Effector memory CD4-positive, alpha-beta T cell (primary cell): Measurements from ENCODE around the gene POU2F2.

Source experiments
- DNase-seq, 3 donors: peaks; one replicate each; pipeline ENCODE4 v3.0.0-alpha.2; 2020
- H3K27ac ChIP-seq: 2 replicates; pipeline ENCODE4 v1.7.0; 2013; ENCODE audit warnings: mild to moderate bottlenecking, low read length, moderate library complexity; ENCODE audit not compliant: insufficient read depth, poor library complexity, severe bottlenecking
- H3K27me3 ChIP-seq: replicated peaks from 2 replicates; pipeline ENCODE4 v1.7.0; 2013; ENCODE audit warnings: mild to moderate bottlenecking, low read length; ENCODE audit not compliant: insufficient read depth, control insufficient read depth, poor library complexity, severe bottlenecking
- H3K36me3 ChIP-seq: 2 replicates; pipeline ENCODE4 v1.7.0; 2013; ENCODE audit warnings: mild to moderate bottlenecking, low read length, moderate library complexity; ENCODE audit not compliant: control insufficient read depth, insufficient read depth
- H3K4me1 ChIP-seq: 2 replicates; pipeline ENCODE4 v1.7.0; 2013; ENCODE audit warnings: low read length, mild to moderate bottlenecking; ENCODE audit not compliant: control insufficient read depth, insufficient read depth, poor library complexity, severe bottlenecking
- H3K4me3 ChIP-seq: 2 replicates; pipeline ENCODE4 v1.7.0; 2013; ENCODE audit warnings: low read length, low read depth, mild to moderate bottlenecking; ENCODE audit not compliant: insufficient read depth, poor library complexity, severe bottlenecking
- H3K9me3 ChIP-seq: 2 replicates; pipeline ENCODE4 v1.7.0; 2013; ENCODE audit warnings: mild to moderate bottlenecking, low read length, moderate library complexity; ENCODE audit not compliant: control insufficient read depth

Gene POU2F2

DNA sequence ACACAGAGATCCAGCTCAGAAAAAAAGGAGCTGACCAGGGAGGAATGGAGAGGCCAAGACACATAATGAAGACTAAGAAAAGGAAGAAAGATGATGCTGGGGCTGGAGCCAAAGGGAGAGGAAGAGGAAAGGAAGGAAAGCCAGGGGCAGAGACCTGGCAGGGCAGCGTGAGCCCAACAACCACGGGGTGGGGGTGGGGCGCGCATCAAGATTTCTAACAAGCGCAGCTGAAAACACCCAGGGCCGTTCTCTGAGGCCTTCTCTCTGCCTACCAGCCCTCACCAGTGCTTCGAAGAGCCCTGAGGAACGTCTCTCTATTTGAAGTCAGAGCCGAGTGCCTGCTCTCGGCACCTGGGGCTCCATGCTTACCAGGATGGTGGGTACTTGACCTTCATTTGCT lies 23.6 kb upstream of the POU2F2 start:
- Histone ChIP-seq H3K27ac (no peak overlapping the region), H3K36me3 (no peaks in the 10 kb centered on the region), H3K9me3 (no peaks in the 10 kb centered on the region), H3K4me1 (peaks cover 4% of the 10 kb centered on the region), H3K4me3 (no peak overlapping the region), H3K27me3 (no peaks in the 10 kb centered on the region)
- no peak for DNase-seq

DNA sequence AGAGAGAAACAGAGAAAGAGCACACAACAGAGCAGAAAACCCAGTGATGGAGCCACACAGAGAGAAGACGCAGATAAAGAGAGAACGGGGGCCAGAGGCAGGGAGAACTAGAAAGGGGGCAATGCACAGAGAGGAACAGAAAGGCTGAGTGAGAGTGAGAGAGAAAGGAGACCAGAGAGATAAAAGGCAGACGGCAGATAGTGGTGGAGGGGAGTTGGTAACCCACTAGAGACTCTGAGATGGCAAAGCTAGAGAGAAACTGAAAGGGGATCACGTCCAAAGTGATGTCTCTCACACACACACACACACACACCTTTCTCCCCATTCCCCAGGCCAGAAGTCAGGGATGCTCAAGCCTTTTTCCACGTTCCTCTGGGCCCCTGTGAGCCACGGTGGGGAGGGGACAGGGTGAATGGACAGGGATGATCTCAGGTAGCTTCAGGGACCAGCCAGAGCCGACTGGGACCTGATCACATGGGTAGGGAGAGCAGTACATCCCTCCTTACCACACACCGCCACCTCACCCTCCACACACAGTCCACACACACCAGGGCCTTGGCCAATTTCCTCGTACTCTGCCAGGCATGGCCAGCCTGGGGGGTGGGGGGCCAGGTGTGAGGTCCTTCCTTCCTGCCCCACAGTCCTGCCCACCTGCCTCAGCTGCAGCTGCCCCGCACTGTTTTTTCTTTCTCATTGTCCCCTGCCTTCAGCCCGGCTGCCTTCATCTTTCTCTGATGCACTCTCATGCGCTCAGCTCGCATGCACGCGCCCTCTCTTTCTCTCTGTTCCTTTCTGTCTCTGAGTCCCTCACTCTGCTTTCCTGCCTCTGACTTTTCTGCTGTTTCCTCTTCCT lies 22.5 kb upstream of the POU2F2 start:
- H3K36me3 ChIP-seq, result no peaks in the 10 kb centered on the region
- no peaks in the 10 kb centered on the region for H3K27me3 ChIP-seq
- no peak for DNase-seq
- H3K4me3 ChIP-seq, result no peak overlapping the region
- peaks cover 4% of the 10 kb centered on the region for H3K4me1 ChIP-seq
- H3K9me3 ChIP-seq, result no peaks in the 10 kb centered on the region
- H3K27ac ChIP-seq, result no peak overlapping the region

DNA sequence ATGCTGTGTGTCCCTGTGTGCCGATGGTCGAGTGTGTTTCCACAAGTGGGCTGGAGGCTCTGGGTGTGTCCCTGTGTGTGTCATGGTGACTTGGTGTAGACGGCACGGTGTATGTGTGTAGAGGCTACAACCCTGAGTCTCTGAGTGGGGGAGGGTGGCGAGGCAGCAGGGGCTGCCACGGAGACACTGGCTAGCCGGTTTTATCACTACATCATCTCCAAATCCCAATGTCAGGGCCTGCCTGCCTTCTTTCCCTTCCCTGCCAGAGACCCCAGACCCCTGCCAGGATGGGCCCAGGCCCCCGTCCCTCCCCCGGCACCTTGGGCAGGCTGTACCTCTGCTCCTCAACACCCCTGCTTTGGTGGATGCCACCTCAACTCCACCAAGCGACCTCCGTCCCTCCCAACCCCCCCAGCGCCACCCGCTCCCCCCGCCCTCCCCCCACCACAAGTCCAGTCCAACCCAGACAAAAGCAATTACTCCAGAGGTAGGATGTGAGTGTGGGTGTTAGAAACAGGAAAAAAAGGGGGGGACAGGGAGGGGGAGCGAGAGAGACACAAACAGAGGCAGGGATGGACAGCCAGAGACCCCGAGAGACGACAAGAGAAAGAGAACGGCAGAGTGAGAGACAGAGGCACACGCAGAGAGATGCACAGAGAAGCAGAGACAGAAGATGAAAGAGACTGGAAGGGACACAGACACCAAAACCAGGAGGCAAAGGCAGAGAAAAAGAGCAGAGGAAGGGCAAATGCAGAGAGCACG lies 21.6 kb upstream of the POU2F2 start:
- Histone ChIP-seq H3K4me3 (no peak overlapping the region), H3K36me3 (no peaks in the 10 kb centered on the region), H3K27me3 (no peaks in the 10 kb centered on the region), H3K27ac (no peak overlapping the region), H3K9me3 (no peaks in the 10 kb centered on the region), H3K4me1 (peaks cover 4% of the 10 kb centered on the region)
- no peak for DNase-seq

DNA sequence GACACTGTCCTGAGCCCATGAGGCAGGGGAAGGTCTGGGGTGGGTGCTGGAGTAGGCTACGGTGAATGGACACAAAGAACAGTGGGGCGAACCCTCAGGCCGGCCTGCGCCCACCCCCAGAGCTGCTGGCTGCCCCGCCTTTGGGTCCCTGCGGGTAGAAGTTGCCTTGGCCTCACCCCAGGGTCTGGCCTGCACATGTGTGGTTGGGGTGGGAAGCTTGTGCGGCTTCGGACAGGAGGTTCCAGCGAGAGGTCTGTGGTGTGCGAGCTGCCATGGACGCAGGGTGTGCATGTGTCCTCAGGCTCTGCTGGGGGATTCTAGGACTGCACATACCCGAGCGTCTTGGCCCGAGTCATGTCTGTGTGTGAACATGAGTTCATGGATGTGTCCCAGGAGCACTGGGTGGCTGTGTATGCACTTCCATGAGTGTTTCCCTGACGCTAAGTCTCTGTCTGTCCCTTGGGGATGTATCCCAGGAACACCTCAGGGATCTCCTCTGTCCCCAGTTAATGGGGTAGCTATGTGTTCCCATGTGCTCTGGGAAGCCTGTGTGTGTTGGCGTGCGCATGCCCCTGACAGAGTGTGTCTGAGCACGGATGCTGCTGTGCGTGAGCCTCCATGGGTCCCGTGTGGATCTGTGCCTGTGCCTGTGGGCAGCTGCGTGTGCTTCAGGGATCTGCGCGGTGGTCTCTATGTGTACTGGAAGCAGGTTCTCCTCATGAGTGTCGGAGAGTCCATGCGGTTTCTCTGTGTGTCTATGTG lies 20.8 kb upstream of the POU2F2 start:
- H3K4me1 ChIP-seq, result peaks cover 6% of the 10 kb centered on the region

DNA sequence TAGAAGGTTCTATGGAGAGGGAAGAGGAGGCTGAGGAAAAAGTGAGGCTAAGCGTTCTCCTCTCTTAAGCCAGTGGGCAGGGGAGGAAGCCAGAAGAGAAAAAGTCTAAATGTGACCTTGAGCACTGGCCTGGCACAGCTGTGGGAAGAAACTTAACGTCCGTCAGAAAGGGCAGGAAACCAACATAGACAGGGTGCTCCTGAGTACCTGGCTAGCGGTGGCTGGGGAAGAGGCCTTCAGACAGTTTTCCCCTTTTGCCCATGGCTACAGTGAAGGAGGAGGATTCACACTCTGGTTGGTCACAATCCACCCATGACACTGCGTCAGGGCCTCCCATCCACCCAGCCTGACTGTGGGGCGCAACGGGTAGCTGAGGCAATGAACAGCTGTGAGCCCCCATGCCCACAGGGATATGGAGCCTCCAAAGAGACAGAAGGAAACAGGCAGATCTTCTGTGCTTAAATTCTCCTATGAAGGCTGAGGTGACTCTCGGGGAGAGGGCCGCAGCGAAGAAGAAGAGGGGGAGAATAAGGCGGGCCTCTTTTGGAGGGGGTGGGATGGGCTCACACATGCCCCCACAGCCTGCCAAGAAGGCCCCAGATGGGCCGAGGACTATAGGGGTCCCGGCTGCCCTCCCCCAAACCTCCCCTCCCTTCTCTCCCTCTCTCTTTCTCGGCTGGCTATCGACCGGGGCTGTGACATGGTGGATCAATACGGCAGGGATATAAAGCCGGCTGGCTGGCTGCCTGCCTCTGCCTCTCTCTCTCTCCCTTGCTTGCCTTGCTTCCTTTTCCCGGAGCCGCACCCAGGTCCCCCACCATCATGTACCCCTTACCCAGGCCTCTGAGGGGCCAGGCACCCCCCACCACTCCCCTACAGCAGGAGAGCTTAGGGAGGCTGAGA lies 19.8 kb upstream of the POU2F2 start:
- DNase-seq, result no peak
- H3K27me3 ChIP-seq, result no peaks in the 10 kb centered on the region

More for the DNA sequence above, 20.8 kb upstream of the POU2F2 start:
- Histone ChIP-seq H3K27ac (no peak overlapping the region), H3K27me3 (no peaks in the 10 kb centered on the region), H3K4me3 (no peak overlapping the region), H3K9me3 (no peaks in the 10 kb centered on the region), H3K36me3 (no peaks in the 10 kb centered on the region)
- no peak for DNase-seq

DNA sequence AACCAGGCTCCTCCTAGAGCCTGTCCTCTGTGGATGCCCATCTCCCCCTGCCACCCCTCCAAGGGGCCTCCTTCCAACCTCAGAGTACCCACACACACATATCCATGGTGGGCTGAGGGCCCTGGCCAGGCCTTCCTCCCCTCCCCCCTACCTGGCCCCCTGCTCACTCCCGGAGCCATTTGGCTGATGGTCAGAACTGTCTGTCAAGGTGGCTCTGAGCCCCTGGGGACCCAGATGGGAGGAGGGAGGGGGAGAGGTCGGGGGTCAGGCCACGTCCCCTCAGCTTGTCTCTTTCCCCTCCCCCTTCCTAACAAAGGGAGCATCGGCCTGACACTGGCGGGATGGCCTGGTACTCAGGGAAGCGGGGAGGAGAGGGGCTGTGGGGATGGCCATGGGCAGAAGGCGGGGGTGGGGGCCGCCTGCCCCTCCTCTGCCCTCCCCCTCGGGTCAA lies 18.7 kb upstream of the POU2F2 start:
- Histone ChIP-seq H3K9me3 (no peaks in the 10 kb centered on the region), H3K27me3 (no peaks in the 10 kb centered on the region), H3K4me1 (peaks cover 7% of the 10 kb centered on the region), H3K4me3 (no peak overlapping the region), H3K27ac (no peak overlapping the region), H3K36me3 (no peaks in the 10 kb centered on the region)
- no peak for DNase-seq

More for the DNA sequence above, 19.8 kb upstream of the POU2F2 start:
- Histone ChIP-seq H3K4me3 (no peak overlapping the region), H3K36me3 (no peaks in the 10 kb centered on the region), H3K27ac (no peak overlapping the region), H3K4me1 (peaks cover 7% of the 10 kb centered on the region), H3K9me3 (no peaks in the 10 kb centered on the region)

DNA sequence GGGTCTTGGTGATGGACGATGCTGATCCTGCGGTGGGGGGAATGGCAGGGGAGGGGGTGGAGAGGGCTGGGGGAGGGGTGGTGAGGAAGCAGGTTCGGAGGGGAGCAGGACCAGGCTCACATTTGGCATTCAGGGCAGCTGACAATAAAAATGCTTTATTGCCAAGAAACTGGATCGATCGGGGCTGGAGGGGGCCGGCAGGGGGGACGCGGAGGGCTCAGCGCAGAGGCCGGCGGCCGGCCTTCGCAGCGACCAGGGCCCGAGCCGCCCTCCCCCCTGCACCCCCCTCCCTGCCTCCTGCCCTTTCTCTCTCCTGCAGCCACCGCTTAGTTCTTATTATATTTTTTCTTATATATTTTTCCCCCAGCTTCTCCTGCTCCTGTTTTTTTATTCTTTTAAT lies 18.1 kb upstream of the POU2F2 start:
- no peak for DNase-seq
- H3K27ac ChIP-seq, result no peak overlapping the region
- H3K36me3 ChIP-seq, result no peaks in the 10 kb centered on the region
- H3K27me3 ChIP-seq, result no peaks in the 10 kb centered on the region
- no peaks in the 10 kb centered on the region for H3K9me3 ChIP-seq
- no peak overlapping the region for H3K4me3 ChIP-seq
- peaks cover 6% of the 10 kb centered on the region for H3K4me1 ChIP-seq

DNA sequence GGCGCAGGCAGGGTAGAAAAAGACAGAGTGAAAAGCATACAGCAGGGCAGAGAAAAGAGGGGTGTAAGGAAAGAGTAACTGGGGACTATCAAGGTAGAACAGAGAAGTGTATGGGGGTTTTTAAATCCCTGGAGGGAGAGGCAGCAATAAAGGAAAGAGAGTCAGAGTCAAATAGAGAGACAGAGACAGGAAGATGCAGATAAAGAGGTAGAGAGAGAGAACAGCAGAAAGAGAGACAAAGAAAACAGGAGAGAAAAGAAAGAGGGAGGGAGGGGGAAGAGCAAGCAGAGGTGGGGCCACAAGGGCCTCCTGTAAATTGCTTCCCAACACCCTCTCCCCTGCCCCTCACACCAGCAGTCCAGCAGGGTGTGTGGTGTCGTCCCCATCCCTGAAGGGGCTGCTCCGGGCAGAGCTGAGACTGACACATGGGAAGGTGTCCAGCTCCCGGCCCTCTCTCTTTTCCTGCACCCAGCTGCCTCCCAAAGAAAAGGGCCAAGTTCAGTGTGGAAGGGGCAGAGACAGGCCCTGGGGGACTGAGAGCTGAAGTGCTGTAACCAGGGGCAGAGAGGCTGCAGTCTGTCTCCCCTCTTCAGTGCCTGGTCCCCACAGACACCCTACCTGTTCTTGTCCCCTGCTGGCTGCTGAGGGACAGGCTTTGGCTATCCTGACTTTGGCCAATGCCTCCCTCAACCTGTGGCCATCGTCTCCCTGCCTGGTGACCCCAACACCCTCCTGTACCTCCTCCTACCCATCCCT lies 17.4 kb upstream of the POU2F2 start:
- H3K27me3 ChIP-seq, result no peaks in the 10 kb centered on the region
- H3K9me3 ChIP-seq, result no peaks in the 10 kb centered on the region
- H3K4me1 ChIP-seq, result peaks cover 3% of the 10 kb centered on the region
- H3K27ac ChIP-seq, result no peak overlapping the region
- H3K4me3 ChIP-seq, result no peak overlapping the region
- DNase-seq, result no peak
- no peaks in the 10 kb centered on the region for H3K36me3 ChIP-seq

DNA sequence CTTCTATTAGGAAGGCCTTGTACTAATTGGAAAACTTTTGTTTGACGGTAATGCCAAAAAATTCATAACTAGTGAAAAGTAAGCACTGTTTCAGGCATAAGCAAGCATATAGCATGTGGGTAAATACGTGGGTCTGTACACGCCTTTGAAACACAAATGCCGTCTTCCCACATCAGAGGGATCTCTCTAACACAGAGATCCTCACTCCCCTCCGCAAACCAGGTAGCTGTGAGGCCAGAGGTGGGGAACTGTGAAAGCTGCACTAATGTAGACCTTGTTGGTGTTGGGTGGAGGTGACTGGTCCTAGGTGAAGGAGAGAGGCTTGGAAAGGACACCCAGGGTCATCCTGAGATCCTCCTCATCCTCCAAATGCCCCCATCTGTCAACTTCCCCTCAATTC lies 16.0 kb upstream of the POU2F2 start:
- Histone ChIP-seq H3K27me3 (no peaks in the 10 kb centered on the region), H3K36me3 (no peaks in the 10 kb centered on the region), H3K9me3 (no peaks in the 10 kb centered on the region), H3K4me3 (no peak overlapping the region), H3K4me1 (peaks cover 3% of the 10 kb centered on the region), H3K27ac (no peak overlapping the region)
- no peak for DNase-seq
